Measurements from ENCODE around the gene FGF14.

The FGF14 gene

DNA sequence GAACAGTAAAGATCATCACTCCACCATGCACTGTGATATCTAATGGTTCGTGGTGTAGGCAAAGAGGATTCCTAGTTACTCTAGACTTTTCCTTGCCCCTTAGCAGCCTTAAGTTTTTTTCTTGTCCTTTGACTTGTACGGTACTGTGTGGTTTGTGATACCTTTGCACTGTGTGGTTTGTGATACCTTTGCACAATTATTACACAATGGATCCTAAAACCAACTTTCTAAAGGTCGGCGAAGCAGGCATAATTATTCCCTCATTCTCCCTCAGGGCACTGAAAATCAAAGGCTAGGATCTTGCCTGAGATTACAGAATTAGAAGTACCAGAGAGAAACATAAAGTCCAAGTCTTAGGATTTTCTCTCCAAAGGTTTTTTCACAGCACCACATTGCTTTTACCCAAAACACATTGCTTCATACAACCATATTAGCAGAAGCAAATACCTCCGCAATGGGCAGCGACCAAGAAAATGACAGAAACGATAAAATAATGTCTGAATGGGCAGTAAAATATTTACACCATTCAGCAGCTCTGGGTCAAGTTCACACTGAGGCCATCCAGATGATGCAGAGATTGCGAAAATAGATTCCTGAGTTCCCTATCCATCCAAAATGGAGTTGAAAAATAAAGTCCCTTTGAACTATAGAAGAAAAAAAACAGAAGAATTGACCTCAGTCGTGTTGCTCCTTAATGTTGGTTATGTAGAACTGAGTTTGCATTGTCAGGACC is 106.4 kb downstream of the FGF14 start:
- no peak for DNase-seq (ENCODE audit: low spot score)
- TF ChIP-seq, protein P1, sequence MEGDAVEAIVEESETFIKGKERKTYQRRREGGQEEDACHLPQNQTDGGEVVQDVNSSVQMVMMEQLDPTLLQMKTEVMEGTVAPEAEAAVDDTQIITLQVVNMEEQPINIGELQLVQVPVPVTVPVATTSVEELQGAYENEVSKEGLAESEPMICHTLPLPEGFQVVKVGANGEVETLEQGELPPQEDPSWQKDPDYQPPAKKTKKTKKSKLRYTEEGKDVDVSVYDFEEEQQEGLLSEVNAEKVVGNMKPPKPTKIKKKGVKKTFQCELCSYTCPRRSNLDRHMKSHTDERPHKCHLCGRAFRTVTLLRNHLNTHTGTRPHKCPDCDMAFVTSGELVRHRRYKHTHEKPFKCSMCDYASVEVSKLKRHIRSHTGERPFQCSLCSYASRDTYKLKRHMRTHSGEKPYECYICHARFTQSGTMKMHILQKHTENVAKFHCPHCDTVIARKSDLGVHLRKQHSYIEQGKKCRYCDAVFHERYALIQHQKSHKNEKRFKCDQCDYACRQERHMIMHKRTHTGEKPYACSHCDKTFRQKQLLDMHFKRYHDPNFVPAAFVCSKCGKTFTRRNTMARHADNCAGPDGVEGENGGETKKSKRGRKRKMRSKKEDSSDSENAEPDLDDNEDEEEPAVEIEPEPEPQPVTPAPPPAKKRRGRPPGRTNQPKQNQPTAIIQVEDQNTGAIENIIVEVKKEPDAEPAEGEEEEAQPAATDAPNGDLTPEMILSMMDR (IDR thresholded peaks at IDR 0.05; ENCODE audit: extremely low read depth, insufficient read depth, missing control alignments), result no peak
- in situ Hi-C loops (cut with MboI; ENCODE audit: low pct_unique_long_range_greater_than_20kb, low sequenced_read_pairs, unreplicated experiment), result no loop called here

DNA sequence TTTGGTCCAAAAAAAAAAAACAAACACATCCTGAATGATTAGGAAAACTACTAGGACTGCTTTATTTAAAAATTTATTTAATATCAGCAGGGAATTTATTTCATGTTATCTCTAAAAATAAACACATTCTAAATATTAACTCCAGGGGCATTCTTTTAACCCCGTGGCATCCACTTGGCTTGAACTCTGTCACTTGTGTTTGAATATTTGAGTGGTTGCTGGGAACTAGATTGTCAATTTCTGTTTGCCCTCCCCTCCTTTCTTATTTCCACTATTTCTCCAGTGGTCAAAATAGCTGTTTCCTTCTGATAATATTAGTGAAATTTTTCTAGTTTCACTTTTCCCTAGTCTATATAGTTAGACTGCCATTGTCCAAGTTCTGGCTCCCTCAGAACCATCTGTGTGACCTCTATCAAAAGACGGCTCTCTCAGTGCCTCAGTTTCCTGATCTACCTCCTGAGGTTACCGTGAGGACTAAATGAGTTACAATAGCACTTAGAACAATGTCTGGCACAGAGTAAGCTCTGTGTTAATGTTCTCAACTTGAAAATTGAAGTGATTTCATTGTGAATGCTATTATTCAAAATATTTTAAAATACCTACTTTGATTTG is 107.3 kb downstream of the FGF14 start:
- no peak for DNase-seq (ENCODE audit: low spot score)
- TF ChIP-seq, protein P1 (IDR thresholded peaks at IDR 0.05; ENCODE audit: extremely low read depth, insufficient read depth, missing control alignments), result no peak
- in situ Hi-C loops (cut with MboI; ENCODE audit: low pct_unique_long_range_greater_than_20kb, low sequenced_read_pairs, unreplicated experiment), result no loop called here

DNA sequence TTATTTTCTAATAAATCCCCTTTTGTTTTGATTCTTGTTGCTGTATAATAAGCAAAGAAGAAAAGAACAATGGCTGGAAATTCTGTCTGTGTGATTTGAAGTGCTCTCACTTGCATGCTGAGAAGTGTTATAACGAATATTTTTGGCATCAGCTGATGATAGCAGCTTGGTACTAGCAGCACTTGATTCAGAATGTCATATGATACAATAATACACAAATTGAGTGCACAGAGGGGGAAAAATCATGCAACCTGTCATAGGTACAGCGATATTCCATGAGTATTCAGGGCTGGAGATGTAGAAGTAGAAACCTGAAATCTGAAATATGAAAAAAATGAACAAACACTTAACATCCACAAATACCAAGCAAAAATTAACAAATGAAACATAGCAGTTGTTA is 108.1 kb downstream of the FGF14 start:
- no peak for DNase-seq (ENCODE audit: low spot score)
- in situ Hi-C loops (cut with MboI; ENCODE audit: low pct_unique_long_range_greater_than_20kb, low sequenced_read_pairs, unreplicated experiment), result no loop called here
- TF ChIP-seq, protein P1 (IDR thresholded peaks at IDR 0.05; ENCODE audit: extremely low read depth, insufficient read depth, missing control alignments), result no peak

DNA sequence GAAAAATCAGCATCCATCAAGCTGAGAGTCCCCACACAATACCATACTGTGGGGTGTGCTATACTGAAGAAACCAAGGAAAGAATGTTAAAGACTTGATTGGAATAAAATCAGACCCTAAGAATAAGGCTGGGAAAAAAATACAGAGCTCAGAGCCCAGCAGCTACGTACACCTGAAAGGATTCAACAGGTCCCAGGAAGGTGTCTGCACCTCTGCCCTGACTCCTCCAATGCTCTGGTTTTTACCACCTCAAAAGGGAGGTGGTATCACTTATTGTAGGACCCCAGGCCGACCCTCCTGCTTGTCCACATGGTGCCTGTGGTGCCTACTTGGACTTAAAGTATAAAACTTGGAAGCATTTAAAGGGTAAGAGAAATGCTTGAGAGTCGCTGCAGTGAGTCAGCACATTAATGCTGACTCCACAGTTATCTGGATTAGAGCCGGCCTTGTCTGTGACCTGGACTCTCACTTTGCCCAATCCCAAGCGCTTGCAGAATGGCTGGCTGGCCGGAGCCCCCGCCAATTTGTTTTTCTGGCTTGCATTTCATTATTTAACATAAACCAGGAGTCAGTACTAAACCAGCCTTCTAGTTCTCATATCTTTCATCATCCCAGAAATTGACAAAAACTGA is 110.1 kb downstream of the FGF14 start:
- TF ChIP-seq, protein P1 (IDR thresholded peaks at IDR 0.05; ENCODE audit: extremely low read depth, insufficient read depth, missing control alignments), result no peak
- in situ Hi-C loops (cut with MboI; ENCODE audit: low pct_unique_long_range_greater_than_20kb, low sequenced_read_pairs, unreplicated experiment), result no loop called here
- no peak for DNase-seq (ENCODE audit: low spot score)

DNA sequence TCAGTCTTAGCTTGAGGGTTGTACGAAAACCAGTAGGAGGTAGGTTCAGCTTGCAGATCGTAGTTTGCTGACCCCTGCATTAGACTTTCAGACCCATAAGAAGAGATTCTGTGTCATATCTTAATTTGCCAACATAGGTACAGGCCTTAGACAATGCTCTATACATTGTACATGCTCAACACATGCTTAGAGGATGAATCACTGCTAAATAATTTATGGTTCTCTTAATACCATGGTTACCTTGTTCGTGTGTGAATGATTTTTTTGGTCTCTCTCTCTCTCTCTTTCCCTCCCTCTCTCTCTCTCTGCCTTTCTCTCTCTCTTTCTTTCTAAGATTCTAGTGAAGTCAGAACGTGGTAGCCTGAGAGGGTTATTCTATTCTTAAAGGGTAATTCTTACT is 112.2 kb downstream of the FGF14 start:
- TF ChIP-seq, protein P1 (IDR thresholded peaks at IDR 0.05; ENCODE audit: extremely low read depth, insufficient read depth, missing control alignments), result no peak
- in situ Hi-C loops (cut with MboI; ENCODE audit: low pct_unique_long_range_greater_than_20kb, low sequenced_read_pairs, unreplicated experiment), result no loop called here
- no peak for DNase-seq (ENCODE audit: low spot score)

DNA sequence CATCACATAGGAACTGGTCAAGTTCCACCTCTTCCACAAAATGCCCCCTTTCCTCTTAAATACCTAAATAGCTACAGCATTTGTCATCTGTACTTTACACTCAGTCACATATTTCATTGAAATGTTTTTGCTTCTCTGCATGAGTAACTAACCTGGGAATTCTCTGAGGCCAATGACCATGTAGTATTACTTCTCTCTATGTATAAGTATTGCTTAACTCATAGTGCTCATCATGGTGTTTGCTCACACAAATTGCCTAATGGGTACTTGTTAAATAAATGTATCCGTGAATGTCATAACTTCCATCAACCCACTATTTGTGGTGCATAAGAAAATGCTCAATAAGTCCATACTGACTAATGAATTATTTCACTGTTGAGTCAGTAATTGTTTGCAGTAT is 115.5 kb downstream of the FGF14 start:
- in situ Hi-C loops (cut with MboI; ENCODE audit: low pct_unique_long_range_greater_than_20kb, low sequenced_read_pairs, unreplicated experiment), result no loop called here
- no peak for DNase-seq (ENCODE audit: low spot score)

More for the DNA sequence above, 115.5 kb downstream of the FGF14 start:
- TF ChIP-seq, protein P1 (IDR thresholded peaks at IDR 0.05; ENCODE audit: extremely low read depth, insufficient read depth, missing control alignments), result no peak

All from GM13977 (cell line).